ENCODE data around the gene ANKS1B.
A peak's percentile ranks its signal among the peaks of the same experiment; 100 is the strongest.

The ANKS1B gene

GRCh38 chr12:99097171-99097570, 887.6 kb downstream of the ANKS1B start:
- DNase-seq: no peak

GRCh38 chr12:99093166-99093565, 891.6 kb downstream of the ANKS1B start:
- DNase-seq: no peak

- no peak for DNase-seq
Measured at GRCh38 chr12:99092100-99092851, 892.5 kb downstream of the ANKS1B start.

GRCh38 chr12:99087278-99087677, 897.5 kb downstream of the ANKS1B start:
- DNase-seq: no peak

GRCh38 chr12:99079811-99080210, 904.9 kb downstream of the ANKS1B start:
- no peak for DNase-seq

GRCh38 chr12:99068993-99069747, 915.6 kb downstream of the ANKS1B start:
- no peak for DNase-seq

GRCh38 chr12:99067171-99067785, 917.5 kb downstream of the ANKS1B start:
- no peak for DNase-seq

- DNase-seq: no peak
Measured at GRCh38 chr12:99066726-99067125, 918.0 kb downstream of the ANKS1B start.

GRCh38 chr12:99063182-99063581, 921.6 kb downstream of the ANKS1B start:
- no peak for DNase-seq

GRCh38 chr12:99059824-99060511, 924.8 kb downstream of the ANKS1B start:
- DNase-seq: no peak

GRCh38 chr12:99057670-99058069, 927.1 kb downstream of the ANKS1B start:
- no peak for DNase-seq

- DNase-seq: no peak
Measured at GRCh38 chr12:99056186-99056585, 928.5 kb downstream of the ANKS1B start.

- no peak for DNase-seq
Measured at GRCh38 chr12:99055299-99055698, 929.4 kb downstream of the ANKS1B start.

- DNase-seq: no peak
Measured at GRCh38 chr12:99054601-99055128, 930.1 kb downstream of the ANKS1B start.

GRCh38 chr12:99053616-99054362, 930.9 kb downstream of the ANKS1B start:
- no peak for DNase-seq

- no peak for DNase-seq
Measured at GRCh38 chr12:99049774-99050173, 935.0 kb downstream of the ANKS1B start.

GRCh38 chr12:99045158-99045557, 939.6 kb downstream of the ANKS1B start:
- DNase-seq: no peak

- peak; percentile 43 for DNase-seq
Measured at GRCh38 chr12:99043319-99043914, 941.3 kb downstream of the ANKS1B start.

- DNase-seq: no peak
Measured at GRCh38 chr12:99042226-99042625, 942.5 kb downstream of the ANKS1B start.

- DNase-seq: no peak
Measured at GRCh38 chr12:99039367-99040120, 945.2 kb downstream of the ANKS1B start.

- no peak for DNase-seq
Measured at GRCh38 chr12:99036566-99036965, 948.2 kb downstream of the ANKS1B start.
